ENCODE data around the gene PKP2.

PKP2 gene

GRCh38 chr12:32907166-32907565 is 10.6 kb upstream of the PKP2 start:
- no peaks in the 10 kb centered on the region for H3K4me1 ChIP-seq (ENCODE audit: control insufficient read depth, insufficient read depth, low read length)
- H3K9me3 ChIP-seq (ENCODE audit: control insufficient read depth, insufficient read depth, low read length), result no peaks in the 10 kb centered on the region
- H3K27me3 ChIP-seq (ENCODE audit: control insufficient read depth, insufficient read depth, low read length), result no peaks in the 10 kb centered on the region
- no peaks in the 10 kb centered on the region for H3K36me3 ChIP-seq (ENCODE audit: control insufficient read depth, insufficient read depth, low read length)
- H3K4me3 ChIP-seq (ENCODE audit: low read depth, low read length), result no peak overlapping the region
- H3K9ac ChIP-seq (ENCODE audit: low read depth, low read length), result no peak overlapping the region

- Histone ChIP-seq H3K4me3 (ENCODE audit: low read depth, low read length) (no peak overlapping the region), H3K4me1 (ENCODE audit: control insufficient read depth, insufficient read depth, low read length) (no peaks in the 10 kb centered on the region), H3K36me3 (ENCODE audit: control insufficient read depth, insufficient read depth, low read length) (no peaks in the 10 kb centered on the region), H3K9ac (ENCODE audit: low read depth, low read length) (no peak overlapping the region), H3K9me3 (ENCODE audit: control insufficient read depth, insufficient read depth, low read length) (no peaks in the 10 kb centered on the region), H3K27me3 (ENCODE audit: control insufficient read depth, insufficient read depth, low read length) (no peaks in the 10 kb centered on the region)
Observed at GRCh38 chr12:32906399-32907165, 10.0 kb upstream of the PKP2 start.

GRCh38 chr12:32903763-32904162 is 7.2 kb upstream of the PKP2 start:
- H3K4me1 ChIP-seq (ENCODE audit: control insufficient read depth, insufficient read depth, low read length), result no peaks in the 10 kb centered on the region

GRCh38 chr12:32903318-32903717 is 6.7 kb upstream of the PKP2 start:
- Histone ChIP-seq H3K4me1 (ENCODE audit: control insufficient read depth, insufficient read depth, low read length) (no peaks in the 10 kb centered on the region), H3K9me3 (ENCODE audit: control insufficient read depth, insufficient read depth, low read length) (no peaks in the 10 kb centered on the region), H3K27me3 (ENCODE audit: control insufficient read depth, insufficient read depth, low read length) (no peaks in the 10 kb centered on the region), H3K36me3 (ENCODE audit: control insufficient read depth, insufficient read depth, low read length) (no peaks in the 10 kb centered on the region), H3K9ac (ENCODE audit: low read depth, low read length) (no peak overlapping the region), H3K4me3 (ENCODE audit: low read depth, low read length) (no peak overlapping the region)

More at GRCh38 chr12:32903763-32904162, 7.2 kb upstream of the PKP2 start:
- Histone ChIP-seq H3K36me3 (ENCODE audit: control insufficient read depth, insufficient read depth, low read length) (no peaks in the 10 kb centered on the region), H3K9me3 (ENCODE audit: control insufficient read depth, insufficient read depth, low read length) (no peaks in the 10 kb centered on the region), H3K9ac (ENCODE audit: low read depth, low read length) (no peak overlapping the region), H3K4me3 (ENCODE audit: low read depth, low read length) (no peak overlapping the region), H3K27me3 (ENCODE audit: control insufficient read depth, insufficient read depth, low read length) (no peaks in the 10 kb centered on the region)

GRCh38 chr12:32902287-32902997 is 5.9 kb upstream of the PKP2 start:
- no peak overlapping the region for H3K9ac ChIP-seq (ENCODE audit: low read depth, low read length)
- H3K4me3 ChIP-seq (ENCODE audit: low read depth, low read length), result no peak overlapping the region
- H3K27me3 ChIP-seq (ENCODE audit: control insufficient read depth, insufficient read depth, low read length), result peaks cover 3% of the 10 kb centered on the region
- peaks cover 3% of the 10 kb centered on the region for H3K4me1 ChIP-seq (ENCODE audit: control insufficient read depth, insufficient read depth, low read length)
- no peaks in the 10 kb centered on the region for H3K36me3 ChIP-seq (ENCODE audit: control insufficient read depth, insufficient read depth, low read length)
- H3K9me3 ChIP-seq (ENCODE audit: control insufficient read depth, insufficient read depth, low read length), result no peaks in the 10 kb centered on the region

GRCh38 chr12:32901553-32901952 is 5.0 kb upstream of the PKP2 start:
- Histone ChIP-seq H3K36me3 (ENCODE audit: control insufficient read depth, insufficient read depth, low read length) (no peaks in the 10 kb centered on the region), H3K9me3 (ENCODE audit: control insufficient read depth, insufficient read depth, low read length) (no peaks in the 10 kb centered on the region), H3K4me1 (ENCODE audit: control insufficient read depth, insufficient read depth, low read length) (peaks cover 7% of the 10 kb centered on the region), H3K4me3 (ENCODE audit: low read depth, low read length) (no peak overlapping the region), H3K27me3 (ENCODE audit: control insufficient read depth, insufficient read depth, low read length) (peaks cover 4% of the 10 kb centered on the region), H3K9ac (ENCODE audit: low read depth, low read length) (no peak overlapping the region)

- Histone ChIP-seq H3K4me1 (ENCODE audit: control insufficient read depth, insufficient read depth, low read length) (peaks cover 18% of the 10 kb centered on the region), H3K4me3 (ENCODE audit: low read depth, low read length) (peak overlapping the region; percentile 89), H3K9ac (ENCODE audit: low read depth, low read length) (peak overlapping the region; percentile 89), H3K36me3 (ENCODE audit: control insufficient read depth, insufficient read depth, low read length) (no peaks in the 10 kb centered on the region), H3K9me3 (ENCODE audit: control insufficient read depth, insufficient read depth, low read length) (no peaks in the 10 kb centered on the region), H3K27me3 (ENCODE audit: control insufficient read depth, insufficient read depth, low read length) (peaks cover 10% of the 10 kb centered on the region)
Observed at GRCh38 chr12:32897687-32898573, 1.4 kb upstream of the PKP2 start.

- Histone ChIP-seq H3K9me3 (ENCODE audit: control insufficient read depth, insufficient read depth, low read length) (no peaks in the 10 kb centered on the region), H3K4me1 (ENCODE audit: control insufficient read depth, insufficient read depth, low read length) (peaks cover 18% of the 10 kb centered on the region), H3K36me3 (ENCODE audit: control insufficient read depth, insufficient read depth, low read length) (no peaks in the 10 kb centered on the region), H3K9ac (ENCODE audit: low read depth, low read length) (peak overlapping the region; percentile 89), H3K27me3 (ENCODE audit: control insufficient read depth, insufficient read depth, low read length) (peaks cover 10% of the 10 kb centered on the region), H3K4me3 (ENCODE audit: low read depth, low read length) (peak overlapping the region; percentile 89)
Observed at GRCh38 chr12:32897281-32897610, 669 bp upstream of the PKP2 start.

- Histone ChIP-seq H3K27me3 (ENCODE audit: control insufficient read depth, insufficient read depth, low read length) (peaks cover 10% of the 10 kb centered on the region), H3K4me1 (ENCODE audit: control insufficient read depth, insufficient read depth, low read length) (peaks cover 24% of the 10 kb centered on the region), H3K9ac (ENCODE audit: low read depth, low read length) (no peak overlapping the region), H3K4me3 (ENCODE audit: low read depth, low read length) (peak overlapping the region; percentile 79), H3K9me3 (ENCODE audit: control insufficient read depth, insufficient read depth, low read length) (no peaks in the 10 kb centered on the region), H3K36me3 (ENCODE audit: control insufficient read depth, insufficient read depth, low read length) (no peaks in the 10 kb centered on the region)
Observed at GRCh38 chr12:32895688-32896431, 717 bp downstream of the PKP2 start.

GRCh38 chr12:32894566-32894965 is 2.0 kb downstream of the PKP2 start:
- Histone ChIP-seq H3K9ac (ENCODE audit: low read depth, low read length) (no peak overlapping the region), H3K4me3 (ENCODE audit: low read depth, low read length) (no peak overlapping the region), H3K36me3 (ENCODE audit: control insufficient read depth, insufficient read depth, low read length) (no peaks in the 10 kb centered on the region), H3K9me3 (ENCODE audit: control insufficient read depth, insufficient read depth, low read length) (no peaks in the 10 kb centered on the region), H3K4me1 (ENCODE audit: control insufficient read depth, insufficient read depth, low read length) (peaks cover 24% of the 10 kb centered on the region), H3K27me3 (ENCODE audit: control insufficient read depth, insufficient read depth, low read length) (peaks cover 10% of the 10 kb centered on the region)

GRCh38 chr12:32893458-32893857 is 3.1 kb downstream of the PKP2 start:
- H3K4me3 ChIP-seq (ENCODE audit: low read depth, low read length), result no peak overlapping the region
- no peak overlapping the region for H3K9ac ChIP-seq (ENCODE audit: low read depth, low read length)
- H3K4me1 ChIP-seq (ENCODE audit: control insufficient read depth, insufficient read depth, low read length), result peaks cover 24% of the 10 kb centered on the region

More at GRCh38 chr12:32893458-32893857, 3.1 kb downstream of the PKP2 start:
- Histone ChIP-seq H3K27me3 (ENCODE audit: control insufficient read depth, insufficient read depth, low read length) (peaks cover 10% of the 10 kb centered on the region), H3K36me3 (ENCODE audit: control insufficient read depth, insufficient read depth, low read length) (no peaks in the 10 kb centered on the region), H3K9me3 (ENCODE audit: control insufficient read depth, insufficient read depth, low read length) (no peaks in the 10 kb centered on the region)
